GM21528 (cell line): ENCODE data around the gene OR2V1.
"Not testable (repeated sequence)": the region's sequence is repeated elsewhere in the genome, so short reads cannot be mapped to it uniquely, and the experiment has no call there.

Source experiments
- ATAC-seq: cut with Tn5 transposase; IDR thresholded peaks from one replicate; pipeline ENCODE4 v1.9.1; 2021; ENCODE audit warnings: mild to moderate bottlenecking, moderate library complexity; ENCODE audit not compliant: unreplicated experiment, low FRiP score

The OR2V1 gene, protein sequence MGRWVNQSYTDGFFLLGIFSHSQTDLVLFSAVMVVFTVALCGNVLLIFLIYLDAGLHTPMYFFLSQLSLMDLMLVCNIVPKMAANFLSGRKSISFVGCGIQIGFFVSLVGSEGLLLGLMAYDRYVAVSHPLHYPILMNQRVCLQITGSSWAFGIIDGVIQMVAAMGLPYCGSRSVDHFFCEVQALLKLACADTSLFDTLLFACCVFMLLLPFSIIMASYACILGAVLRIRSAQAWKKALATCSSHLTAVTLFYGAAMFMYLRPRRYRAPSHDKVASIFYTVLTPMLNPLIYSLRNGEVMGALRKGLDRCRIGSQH

DNA sequence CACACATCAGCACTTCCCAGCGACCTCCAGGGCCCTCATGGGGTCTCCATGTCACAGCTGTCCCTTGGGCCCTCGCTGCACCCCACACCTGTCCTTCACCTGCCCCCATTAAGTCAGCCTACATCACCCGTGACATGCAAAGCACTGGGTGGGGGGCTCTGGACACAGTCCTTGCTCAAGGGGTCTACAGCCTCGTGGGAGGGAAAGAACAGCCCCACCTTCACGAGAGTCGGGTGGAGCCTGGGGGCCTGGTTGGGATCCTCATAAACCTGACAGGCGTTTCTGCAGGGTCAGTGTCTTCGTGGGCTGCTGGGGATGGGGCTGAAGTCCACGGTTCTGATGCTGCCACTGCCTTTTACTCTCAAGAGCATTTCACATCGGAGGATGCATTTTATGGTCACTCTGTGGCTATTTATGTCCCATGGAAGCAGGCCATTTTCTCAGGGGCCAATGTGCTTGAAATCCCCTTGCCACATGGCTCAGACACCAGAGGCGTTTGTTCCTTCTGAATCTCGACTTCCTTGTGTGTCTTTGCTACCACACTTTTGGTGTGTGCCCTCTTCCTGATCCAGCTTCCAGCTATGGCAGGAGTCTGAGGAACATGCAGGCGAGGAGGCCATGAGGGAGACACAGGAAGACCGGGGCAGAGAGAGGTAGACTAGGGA, at the start of gene OR2V1:
TSS of gene OR2V1 (minus strand) at position 338 of the 665 bp plus-strand sequence. CDS start 5,865 bp downstream, outside the sequence.
- no peak for ATAC-seq

DNA sequence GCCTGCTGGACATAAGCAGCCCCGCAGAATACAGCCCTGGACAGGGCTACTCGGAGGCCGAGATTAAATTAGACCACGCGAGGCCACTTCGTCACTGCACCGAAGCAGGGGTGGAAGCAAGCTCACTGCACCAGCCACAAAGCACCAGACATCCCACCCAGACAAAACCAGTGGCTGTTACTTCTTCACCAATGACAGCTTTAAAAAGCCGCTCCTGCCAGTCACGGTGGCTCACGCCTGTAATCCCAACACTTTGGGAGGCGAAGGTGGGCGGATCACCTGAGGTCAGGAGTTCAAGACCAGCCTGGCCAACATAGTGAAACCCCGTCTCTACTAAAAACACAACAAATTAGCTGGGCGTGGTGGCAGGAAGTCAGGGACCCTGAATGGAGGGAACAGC, 46.6 kb upstream of the OR2V1 start:
- not testable (repeated sequence) for ATAC-seq

DNA sequence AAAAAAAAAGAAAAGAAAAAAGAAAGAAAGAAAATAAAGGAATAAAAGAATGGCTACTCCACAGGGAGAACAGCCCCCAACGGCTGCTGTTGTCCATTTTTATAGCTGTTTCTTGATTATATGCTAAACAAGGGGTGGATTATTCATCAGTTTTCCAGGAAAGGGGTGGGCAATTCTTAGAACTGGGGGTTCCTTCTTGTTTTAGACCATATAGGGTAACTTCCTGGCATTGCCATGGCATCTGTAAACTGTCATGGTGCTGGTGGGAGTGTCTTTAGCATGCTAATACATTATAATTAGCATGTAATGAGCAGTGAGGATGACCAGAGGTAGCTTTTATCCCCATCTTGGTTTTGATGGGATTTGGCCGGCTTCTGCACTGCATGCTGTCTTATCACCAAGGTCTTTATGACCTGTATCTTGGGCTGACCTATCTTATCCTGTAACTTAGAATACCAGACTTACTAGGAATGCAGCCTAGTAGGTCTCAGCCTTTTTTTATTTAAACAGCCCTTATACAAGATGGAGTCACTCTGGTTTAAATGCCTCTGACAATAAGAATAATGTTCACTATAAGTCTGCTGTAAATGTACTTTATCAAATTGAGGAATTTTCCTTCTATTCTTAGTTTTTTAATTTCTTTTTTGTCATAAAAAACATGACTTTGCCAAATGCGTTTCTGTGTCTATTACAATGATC, 45.4 kb upstream of the OR2V1 start:
- ATAC-seq, result no peak

DNA sequence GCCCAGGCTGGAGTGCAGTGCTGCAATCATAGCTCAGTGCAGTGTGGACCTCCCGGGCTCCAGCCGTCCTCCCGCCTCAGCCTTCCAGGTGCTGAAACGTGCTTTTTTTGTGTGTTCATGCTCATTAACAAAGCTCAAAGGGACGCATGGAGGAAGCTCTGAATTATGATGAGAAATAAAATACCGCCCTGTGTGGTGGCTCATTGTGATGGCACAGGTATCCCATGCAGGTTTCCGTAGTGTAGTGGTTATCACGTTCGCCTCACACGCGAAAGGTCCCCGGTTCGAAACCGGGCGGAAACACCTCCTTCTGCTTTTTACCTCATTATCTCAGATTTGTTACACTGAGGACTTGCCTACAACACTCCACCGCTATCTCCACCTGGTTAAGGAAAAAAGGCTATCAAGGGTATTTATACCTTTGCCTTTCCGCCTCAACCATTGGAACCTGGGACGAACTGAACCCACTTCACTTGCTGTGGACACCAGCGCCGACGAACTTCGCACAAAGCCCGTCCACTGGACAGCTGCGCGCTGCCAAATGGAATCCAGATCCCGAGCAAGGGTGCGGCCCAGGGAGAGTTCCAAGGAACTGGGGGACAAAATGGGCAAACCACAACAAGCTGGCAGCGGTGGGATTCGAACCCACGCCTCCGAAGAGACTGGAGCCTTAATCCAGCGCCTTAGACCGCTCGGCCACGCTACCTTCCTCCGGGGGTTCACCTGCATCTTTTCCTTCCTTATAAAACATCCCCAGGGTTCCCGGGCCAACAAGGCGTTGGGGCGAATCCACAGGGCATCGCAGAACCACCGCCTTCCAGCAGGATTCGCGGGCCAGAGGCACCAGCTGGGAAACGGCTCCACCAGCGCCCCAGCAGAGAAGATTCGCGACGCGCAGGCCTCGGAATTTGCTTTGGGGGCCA, 42.7 kb upstream of the OR2V1 start:
- ATAC-seq, result no peak

DNA sequence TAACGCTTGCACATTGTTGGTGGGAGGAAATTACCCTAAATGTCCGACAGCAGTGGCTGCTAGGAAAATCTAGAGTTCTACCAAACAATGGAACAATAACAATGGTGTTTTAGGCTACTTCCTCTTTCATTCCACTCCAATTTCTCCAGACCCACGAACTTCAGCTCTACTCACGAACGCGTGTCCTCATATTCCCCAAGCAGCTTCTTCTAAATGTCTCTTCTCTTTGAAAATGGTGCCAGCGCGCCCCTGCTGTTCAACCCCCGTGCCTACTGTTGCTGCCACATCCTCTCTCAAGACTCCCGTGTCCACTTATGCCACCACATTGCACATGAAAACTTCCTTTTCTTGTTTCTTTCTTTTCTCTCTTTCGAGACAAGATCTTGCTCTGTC, 42.1 kb upstream of the OR2V1 start:
- ATAC-seq, result no peak

DNA sequence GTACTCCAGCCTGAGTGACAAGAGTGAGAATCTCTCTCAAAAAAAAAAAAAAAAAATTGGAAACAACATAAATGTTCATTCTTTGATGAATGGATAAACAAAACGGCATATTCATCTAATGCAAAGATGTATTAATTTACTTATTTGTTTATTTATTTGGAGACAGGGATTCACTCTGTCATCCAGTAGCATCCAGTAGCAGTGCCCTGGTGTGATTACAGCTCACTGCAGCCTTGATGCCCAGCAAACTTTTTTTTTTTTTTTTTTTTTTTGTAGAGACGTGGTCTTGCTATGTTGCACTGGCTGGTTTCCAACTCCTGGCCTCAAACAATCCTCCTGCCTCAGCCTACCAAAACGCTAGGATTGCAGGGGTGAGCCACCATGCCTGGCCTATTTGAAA, 40.8 kb upstream of the OR2V1 start:
- ATAC-seq, result no peak

DNA sequence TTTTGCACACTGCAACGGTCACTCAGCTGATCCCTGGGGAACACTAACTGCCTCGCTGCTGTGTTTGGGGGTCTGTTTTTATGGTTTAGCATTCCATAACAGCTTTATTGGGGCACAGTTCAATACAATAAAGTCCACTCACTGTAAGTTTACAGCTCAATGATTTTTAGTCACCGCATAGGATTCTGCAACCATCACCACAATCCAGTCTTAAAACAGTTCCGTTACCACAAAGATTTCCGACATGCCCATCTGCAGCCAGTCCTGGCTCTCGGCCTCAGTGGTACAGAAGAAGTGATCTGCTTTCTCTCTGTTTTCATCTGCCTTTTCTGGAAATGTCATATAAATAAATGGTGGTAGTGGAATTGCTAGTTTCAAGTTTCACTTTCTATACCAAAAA, 40.0 kb upstream of the OR2V1 start:
- no peak for ATAC-seq

DNA sequence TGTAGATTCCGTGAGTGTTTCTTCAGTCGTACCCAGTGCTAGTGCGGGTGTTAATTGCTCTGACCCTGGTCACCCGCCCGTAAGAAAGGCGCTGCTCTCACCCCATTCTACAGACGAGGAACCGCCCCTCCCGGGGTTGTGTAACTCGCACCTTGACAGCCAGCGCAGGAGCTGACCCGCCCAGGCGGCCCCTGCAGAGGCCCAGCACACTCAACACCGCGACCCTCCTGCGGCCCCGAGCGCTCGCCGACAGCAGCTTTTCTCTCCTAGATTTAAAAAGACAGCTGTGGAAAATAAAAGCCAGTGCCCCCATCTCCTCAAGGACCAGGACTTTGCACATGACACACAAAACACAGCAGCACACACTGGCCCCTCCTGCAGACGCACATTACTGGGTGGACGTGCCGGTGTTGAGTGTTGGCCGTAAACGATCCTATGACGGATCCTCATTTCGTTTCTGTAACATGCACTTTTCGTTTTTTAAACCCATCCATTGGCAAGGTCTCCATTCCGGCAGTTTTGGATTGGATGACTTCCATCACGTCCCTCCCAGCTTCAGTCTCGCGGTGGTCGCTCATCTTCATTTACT, 39.4 kb upstream of the OR2V1 start:
- no peak for ATAC-seq

DNA sequence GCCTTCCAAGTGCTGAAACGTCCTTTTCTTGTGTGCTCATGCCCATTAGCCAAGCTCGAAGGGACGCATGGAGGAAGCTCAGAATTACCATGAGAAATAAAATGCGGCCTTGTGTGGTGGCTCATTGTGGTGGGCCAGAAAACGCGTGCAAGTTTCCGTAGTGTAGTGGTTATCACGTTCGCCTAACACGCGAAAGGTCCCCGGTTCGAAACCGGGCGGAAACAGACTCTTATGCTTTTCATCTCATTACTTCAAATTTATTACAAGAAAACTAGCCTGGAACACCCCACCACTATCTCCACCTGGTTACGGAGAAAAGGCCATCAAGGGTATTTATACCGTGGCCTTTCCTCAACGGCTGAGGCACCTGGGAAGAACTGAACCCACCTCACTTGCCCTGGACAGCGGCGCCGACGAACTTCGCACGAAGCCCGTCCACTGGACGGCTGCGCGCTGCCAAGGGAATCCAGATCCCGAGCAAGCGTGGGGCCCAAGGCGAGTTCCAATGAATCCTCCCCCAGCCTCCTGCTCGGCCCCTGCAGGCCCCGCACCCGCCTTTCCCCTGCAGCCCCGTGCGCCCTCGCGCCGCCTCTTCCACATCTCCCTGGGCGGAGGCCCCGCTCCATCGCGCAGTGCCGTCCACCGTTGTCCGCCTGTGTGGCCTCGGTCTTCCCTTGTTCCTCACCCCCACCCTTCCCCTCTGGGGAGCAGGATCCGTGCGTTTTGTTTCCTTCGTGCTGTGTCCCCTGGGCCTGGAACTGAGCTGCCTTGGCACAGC, 38.7 kb upstream of the OR2V1 start:
- not testable (repeated sequence) for ATAC-seq

DNA sequence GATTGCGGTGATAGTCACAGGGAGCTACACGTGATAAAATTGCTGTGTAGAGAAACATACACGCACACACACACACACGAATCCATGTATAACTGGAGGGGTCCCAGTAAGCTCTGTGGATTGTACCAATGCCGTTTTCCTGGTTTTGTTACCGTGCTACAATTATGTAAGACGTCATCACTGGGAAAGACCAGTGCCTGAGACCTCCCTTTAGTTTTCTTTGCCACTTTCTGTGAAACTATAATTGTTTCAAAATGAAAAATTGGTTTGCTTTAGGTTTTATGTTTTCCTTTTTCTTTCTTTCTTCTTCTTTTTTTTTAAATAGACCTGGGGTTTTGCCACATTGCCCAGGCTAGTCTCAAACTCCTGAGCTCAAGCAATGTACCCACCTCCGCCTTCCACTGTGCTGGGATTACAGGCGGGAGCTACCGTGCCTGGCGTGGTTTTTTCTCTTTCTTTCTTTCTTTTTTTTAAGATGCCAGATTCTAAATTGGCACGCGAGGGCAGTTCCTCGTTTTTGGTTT, 37.7 kb upstream of the OR2V1 start:
- no peak for ATAC-seq

DNA sequence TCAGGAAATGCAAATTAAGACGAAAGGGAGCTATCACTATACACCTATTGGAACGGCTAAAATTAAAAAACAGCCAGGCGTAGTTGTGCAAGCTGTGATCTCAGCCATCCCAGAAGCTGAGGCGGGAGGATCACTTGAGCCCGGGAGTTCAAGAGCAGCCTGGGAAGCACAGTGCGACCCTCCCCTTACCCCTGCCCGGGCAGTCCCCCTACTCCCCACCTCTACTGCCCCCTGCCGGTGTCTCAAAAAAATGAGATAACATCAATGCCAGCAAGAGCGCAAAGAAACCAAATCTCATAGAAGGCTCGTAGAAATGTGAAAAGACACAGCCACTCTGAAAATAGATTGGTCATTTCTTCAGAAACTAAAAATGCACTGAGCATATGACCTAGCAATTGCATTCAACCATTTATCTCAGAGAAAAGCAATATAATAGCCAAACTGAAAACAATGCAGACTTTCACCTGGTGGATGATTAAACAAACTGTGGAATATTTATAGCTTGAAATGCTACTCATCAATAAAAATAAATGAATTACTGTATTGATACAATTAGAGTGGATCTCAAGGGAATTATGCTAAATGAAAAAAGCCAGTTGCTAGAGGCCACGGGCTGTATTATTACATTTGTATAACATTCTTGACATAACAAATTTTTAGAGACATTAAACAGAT, 37.0 kb upstream of the OR2V1 start:
- no peak for ATAC-seq

DNA sequence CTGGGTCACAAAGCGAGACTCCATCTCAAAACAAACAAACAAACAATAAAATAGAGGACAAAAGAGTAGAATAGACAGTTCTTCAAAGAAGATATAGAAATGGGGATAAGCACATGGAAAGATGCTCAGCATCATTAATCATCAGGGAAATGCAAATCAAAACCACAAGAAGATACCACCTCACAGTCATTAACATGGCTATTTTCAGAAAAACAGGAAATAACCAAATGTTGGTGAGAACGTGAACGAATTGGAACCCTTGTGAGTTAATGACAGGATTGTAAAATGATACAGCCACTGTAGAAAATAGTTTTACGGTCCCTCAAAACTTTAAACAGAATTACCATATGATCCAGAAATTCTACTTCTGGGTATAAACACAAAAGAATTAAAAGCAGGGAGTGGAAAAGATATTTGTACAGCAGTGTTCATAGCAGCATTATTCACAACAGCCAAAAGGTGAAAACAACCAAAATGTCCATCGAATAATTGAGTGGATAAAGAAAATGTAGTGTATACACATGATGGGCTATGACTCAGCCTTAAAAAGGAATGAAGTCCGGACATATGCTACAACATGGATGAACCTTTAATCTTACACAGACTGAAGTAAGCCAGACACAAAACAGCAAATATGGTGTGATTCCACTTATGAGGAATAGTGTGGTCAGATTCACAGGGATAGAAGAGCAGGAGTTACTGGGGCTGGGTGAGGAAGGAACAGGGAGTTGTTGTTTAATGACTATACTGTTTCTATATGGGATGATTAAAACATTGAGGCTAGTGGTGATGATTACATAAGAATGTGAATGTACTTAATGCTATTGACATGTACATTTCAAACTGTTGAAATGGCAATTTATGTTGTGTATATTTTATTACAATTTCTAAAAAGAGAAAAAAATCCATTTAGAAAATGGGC, 36.1 kb upstream of the OR2V1 start:
- ATAC-seq, result no peak

DNA sequence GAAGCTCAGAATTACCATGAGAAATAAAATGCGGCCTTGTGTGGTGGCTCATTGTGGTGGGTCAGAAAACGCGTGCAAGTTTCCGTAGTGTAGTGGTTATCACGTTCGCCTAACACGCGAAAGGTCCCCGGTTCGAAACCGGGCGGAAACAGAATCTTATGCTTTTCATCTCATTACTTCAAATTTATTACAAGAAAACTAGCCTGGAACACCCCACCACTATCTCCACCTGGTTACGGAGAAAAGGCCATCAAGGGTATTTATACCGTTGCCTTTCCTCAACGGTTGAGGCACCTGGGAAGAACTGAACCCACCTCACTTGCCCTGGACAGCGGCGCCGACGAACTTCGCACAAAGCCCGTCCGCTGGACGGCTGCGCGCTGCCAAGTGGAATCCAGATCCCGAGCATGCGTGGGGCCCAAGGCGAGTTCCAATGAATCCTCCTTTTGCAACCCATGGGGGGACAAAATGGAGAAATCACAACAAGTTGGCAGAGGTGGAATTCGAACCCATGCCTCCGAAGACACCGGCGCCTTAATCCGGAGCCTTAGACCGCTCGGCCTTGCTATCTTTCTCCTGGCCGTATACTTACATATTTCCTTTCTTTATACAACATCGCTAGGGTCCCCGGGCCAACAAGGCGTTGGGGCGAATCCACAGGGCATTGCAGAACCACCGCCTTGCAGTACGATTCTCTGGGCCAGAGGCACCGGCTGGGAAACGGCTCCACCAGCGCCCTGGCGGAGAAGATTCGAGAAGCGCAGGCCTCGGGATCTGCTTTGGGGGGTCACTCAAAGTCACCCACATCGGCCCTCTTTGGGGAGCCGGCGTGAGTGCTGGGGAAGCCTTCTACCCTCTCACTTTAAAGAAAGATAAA, 33.3 kb upstream of the OR2V1 start:
- ATAC-seq, result no peak

DNA sequence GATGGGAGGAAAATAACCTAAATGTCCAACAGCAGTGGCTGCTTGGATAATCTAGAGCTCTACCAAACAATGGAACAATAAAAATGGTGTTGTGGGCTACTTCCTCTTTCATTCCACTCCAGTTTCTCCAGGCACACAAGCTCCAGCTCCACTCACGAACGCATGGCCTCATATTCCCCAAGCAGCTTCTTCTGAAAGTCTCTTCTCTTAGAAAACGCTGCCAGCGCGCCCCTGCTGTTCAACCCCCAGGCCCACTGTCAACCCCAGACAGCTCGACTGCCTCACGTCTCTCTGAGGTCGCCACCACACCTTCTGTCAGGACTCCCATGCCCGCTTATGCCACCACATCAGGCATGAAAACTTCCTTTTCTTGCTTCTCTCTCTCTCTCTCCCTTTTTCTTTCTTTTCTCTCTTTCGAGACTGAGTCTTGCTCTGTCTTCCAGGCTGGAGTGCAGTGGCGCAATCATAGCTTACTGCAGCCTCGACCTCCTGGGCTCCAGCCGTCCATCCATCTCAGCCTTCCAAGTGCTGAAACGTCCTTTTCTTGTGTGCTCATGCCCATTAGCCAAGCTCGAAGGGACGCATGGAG, 32.6 kb upstream of the OR2V1 start:
- no peak for ATAC-seq

DNA sequence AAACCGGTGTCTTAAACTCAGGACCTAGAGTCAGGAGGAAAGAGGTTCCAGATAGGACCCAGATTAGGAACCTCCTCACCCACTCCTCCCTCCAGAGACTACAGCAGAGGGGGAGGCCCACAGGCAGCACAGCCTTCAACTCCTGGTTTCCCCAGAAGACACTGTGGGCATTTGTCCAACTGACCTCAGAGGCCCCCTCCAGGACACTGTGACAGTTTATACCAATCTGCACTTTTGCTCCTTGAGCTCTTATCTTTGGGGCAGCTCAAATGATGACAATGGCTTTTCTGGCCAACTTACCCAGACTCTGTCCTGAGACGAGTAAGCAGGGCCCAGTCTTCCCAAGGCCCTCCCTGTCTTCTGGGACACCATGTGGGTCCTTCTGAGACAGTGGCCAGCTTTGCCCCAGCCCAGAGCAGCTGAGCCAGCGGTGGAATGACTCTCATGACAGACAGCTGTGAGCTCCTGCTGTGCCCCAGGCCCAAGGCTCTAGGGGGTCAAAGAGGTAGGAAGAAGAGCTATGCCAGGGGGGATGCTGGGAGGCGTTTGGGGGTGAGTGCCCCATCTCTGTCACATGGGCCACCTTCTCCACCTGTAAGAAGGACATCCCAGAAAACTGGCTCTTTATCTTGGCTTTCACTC, 30.7 kb upstream of the OR2V1 start:
- no peak for ATAC-seq
